ENCODE data around the gene KBTBD7. TPM values are rescaled to one million over a fixed set of nuclear protein-coding genes. Genes with fewer than 3 reads are reported as not detected.

The KBTBD7 gene
- total and polyA plus RNA-seq, 4 donors: 2.2 to 12.3 (median 6.3) TPM

- Histone ChIP-seq H3K27me3 (ENCODE audit: control insufficient read depth in 3 of 3, insufficient read depth in 3 of 3, low read length in 2 of 3) (no peaks in the 10 kb centered on the region), H3K4me3 (no peak overlapping the region), H3K36me3 (ENCODE audit: control insufficient read depth in 4 of 4, insufficient read depth in 4 of 4, low read length in 4 of 4) (peaks cover 0 to 4% (median under 1%) of the 10 kb centered on the region in 4 donors), H3K9me3 (ENCODE audit: control insufficient read depth in 4 of 4, insufficient read depth in 3 of 4, low read length in 3 of 4) (no peaks in the 10 kb centered on the region), H3K4me1 (ENCODE audit: control insufficient read depth in 5 of 5, insufficient read depth in 5 of 5, low read length in 5 of 5) (no peaks in the 10 kb centered on the region), H3K27ac (ENCODE audit: low read depth in 1 of 2, low read length in 1 of 2) (no peak overlapping the region), H3K9ac (ENCODE audit: insufficient read depth in 1 of 2, low read length in 2 of 2) (no peak overlapping the region)
- WGBS, 2 donors: 96% methylated on average over 3 of the region's 3 CpGs
- no peak for DNase-seq
- no peak for ATAC-seq (ENCODE audit: insufficient read depth, low FRiP score)
- TF ChIP-seq, protein P1, sequence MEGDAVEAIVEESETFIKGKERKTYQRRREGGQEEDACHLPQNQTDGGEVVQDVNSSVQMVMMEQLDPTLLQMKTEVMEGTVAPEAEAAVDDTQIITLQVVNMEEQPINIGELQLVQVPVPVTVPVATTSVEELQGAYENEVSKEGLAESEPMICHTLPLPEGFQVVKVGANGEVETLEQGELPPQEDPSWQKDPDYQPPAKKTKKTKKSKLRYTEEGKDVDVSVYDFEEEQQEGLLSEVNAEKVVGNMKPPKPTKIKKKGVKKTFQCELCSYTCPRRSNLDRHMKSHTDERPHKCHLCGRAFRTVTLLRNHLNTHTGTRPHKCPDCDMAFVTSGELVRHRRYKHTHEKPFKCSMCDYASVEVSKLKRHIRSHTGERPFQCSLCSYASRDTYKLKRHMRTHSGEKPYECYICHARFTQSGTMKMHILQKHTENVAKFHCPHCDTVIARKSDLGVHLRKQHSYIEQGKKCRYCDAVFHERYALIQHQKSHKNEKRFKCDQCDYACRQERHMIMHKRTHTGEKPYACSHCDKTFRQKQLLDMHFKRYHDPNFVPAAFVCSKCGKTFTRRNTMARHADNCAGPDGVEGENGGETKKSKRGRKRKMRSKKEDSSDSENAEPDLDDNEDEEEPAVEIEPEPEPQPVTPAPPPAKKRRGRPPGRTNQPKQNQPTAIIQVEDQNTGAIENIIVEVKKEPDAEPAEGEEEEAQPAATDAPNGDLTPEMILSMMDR (IDR thresholded peaks at IDR 0.05; ENCODE audit: control extremely low read depth, extremely low read depth): no peak
Measured at GRCh38 chr13:41162151-41162550, 32.2 kb downstream of the KBTBD7 start.

DNA sequence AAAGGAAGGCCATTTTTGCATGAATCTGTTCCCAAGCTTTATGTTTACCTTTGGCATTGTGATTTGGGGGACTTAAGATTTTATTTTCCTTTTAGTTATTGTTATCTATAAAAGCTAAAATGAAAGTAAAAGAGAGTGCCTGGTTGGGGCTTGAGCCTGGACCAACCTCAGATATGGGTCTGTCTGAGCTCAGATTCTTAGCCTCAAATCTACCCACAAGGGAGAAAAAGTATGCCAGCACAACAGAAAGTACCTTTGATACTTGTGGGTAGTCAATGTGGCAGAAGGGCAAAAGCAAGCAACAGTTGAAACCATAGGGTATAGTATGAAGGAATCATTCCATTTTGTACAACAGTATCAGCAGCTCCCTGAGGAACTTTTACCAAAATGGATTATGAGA lies 35.2 kb downstream of the KBTBD7 start:
- Histone ChIP-seq H3K36me3 (ENCODE audit: control insufficient read depth in 4 of 4, insufficient read depth in 4 of 4, low read length in 4 of 4) (peaks cover 0 to 4% (median under 1%) of the 10 kb centered on the region in 4 donors), H3K4me1 (ENCODE audit: control insufficient read depth in 5 of 5, insufficient read depth in 5 of 5, low read length in 5 of 5) (no peaks in the 10 kb centered on the region), H3K9ac (ENCODE audit: insufficient read depth in 1 of 2, low read length in 2 of 2) (no peak overlapping the region)

DNA sequence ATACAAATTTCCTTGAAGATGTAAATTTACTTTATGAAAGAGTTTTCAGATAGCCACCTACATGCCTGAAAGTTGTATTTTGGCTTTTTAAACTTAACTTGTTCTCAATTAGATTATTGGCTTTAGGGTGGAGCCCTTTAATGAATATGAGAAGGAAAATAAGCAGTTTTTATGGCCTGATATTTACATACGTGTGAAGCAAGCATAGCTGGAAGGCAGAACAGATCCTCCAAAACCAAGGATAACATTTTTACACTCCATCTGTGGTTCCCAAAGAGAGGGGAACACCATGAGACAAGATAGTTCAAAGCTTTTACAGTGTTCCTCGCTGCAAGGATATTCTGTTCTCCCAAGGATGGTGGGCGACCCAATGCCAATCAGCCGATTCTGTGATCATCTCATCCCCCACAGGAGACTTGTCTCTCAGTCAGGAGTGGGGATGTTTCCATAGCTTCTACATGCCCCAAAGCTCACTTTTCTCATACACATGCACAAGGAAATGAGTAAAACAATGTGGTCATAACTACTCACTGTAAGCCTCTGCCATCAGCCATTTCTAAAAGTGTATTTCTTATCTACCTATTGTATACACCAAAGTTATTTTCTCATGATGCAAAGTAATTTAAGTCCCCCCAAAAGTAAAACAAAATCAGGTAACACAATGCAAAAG lies 37.2 kb downstream of the KBTBD7 start:
- Histone ChIP-seq H3K27ac (ENCODE audit: low read depth in 1 of 2, low read length in 1 of 2) (no peak overlapping the region), H3K4me3 (no peak overlapping the region), H3K9ac (ENCODE audit: insufficient read depth in 1 of 2, low read length in 2 of 2) (no peak overlapping the region), H3K36me3 (ENCODE audit: control insufficient read depth in 4 of 4, insufficient read depth in 4 of 4, low read length in 4 of 4) (peaks cover 0 to 1% (median 0%) of the 10 kb centered on the region in 4 donors), H3K27me3 (ENCODE audit: control insufficient read depth in 3 of 3, insufficient read depth in 3 of 3, low read length in 2 of 3) (no peaks in the 10 kb centered on the region), H3K4me1 (ENCODE audit: control insufficient read depth in 5 of 5, insufficient read depth in 5 of 5, low read length in 5 of 5) (no peaks in the 10 kb centered on the region), H3K9me3 (ENCODE audit: control insufficient read depth in 4 of 4, insufficient read depth in 3 of 4, low read length in 3 of 4) (peaks cover 0 to 5% (median 3%) of the 10 kb centered on the region in 4 donors)
- TF ChIP-seq, protein P1 (IDR thresholded peaks at IDR 0.05; ENCODE audit: control extremely low read depth, extremely low read depth): no peak
- ATAC-seq (ENCODE audit: insufficient read depth, low FRiP score): no peak
- 96 to 97% methylated on average over 4 of the region's 4 CpGs for WGBS, 2 donors
- DNase-seq: no peak

More for the DNA sequence above, 35.2 kb downstream of the KBTBD7 start:
- TF ChIP-seq, protein P1 (IDR thresholded peaks at IDR 0.05; ENCODE audit: control extremely low read depth, extremely low read depth): no peak
- Histone ChIP-seq H3K4me3 (no peak overlapping the region), H3K27ac (ENCODE audit: low read depth in 1 of 2, low read length in 1 of 2) (no peak overlapping the region), H3K27me3 (ENCODE audit: control insufficient read depth in 3 of 3, insufficient read depth in 3 of 3, low read length in 2 of 3) (no peaks in the 10 kb centered on the region), H3K9me3 (ENCODE audit: control insufficient read depth in 4 of 4, insufficient read depth in 3 of 4, low read length in 3 of 4) (no peaks in the 10 kb centered on the region)
- no peak for DNase-seq
- ATAC-seq (ENCODE audit: insufficient read depth, low FRiP score): no peak

GRCh38 chr13:41156620-41157019 lies 37.7 kb downstream of the KBTBD7 start:
- WGBS, 2 donors: 84 to 85% methylated on average over 2 of the region's 2 CpGs
- Histone ChIP-seq H3K4me3 (no peak overlapping the region), H3K36me3 (ENCODE audit: control insufficient read depth in 4 of 4, insufficient read depth in 4 of 4, low read length in 4 of 4) (no peaks in the 10 kb centered on the region), H3K4me1 (ENCODE audit: control insufficient read depth in 5 of 5, insufficient read depth in 5 of 5, low read length in 5 of 5) (no peaks in the 10 kb centered on the region), H3K27ac (ENCODE audit: low read depth in 1 of 2, low read length in 1 of 2) (no peak overlapping the region), H3K27me3 (ENCODE audit: control insufficient read depth in 3 of 3, insufficient read depth in 3 of 3, low read length in 2 of 3) (no peaks in the 10 kb centered on the region), H3K9ac (ENCODE audit: insufficient read depth in 1 of 2, low read length in 2 of 2) (no peak overlapping the region), H3K9me3 (ENCODE audit: control insufficient read depth in 4 of 4, insufficient read depth in 3 of 4, low read length in 3 of 4) (peaks cover 0 to 10% (median 6%) of the 10 kb centered on the region in 4 donors)
- ATAC-seq (ENCODE audit: insufficient read depth, low FRiP score) (no peak), DNase-seq (no peak)
- TF ChIP-seq, protein P1 (IDR thresholded peaks at IDR 0.05; ENCODE audit: control extremely low read depth, extremely low read depth): no peak

Measured in lung (tissue), 12 donors.